HG03097 (cell line): ENCODE measurements around the gene RASA3.

ENCODE experiments used
- ATAC-seq: cut with Tn5 transposase; IDR thresholded peaks from one replicate; pipeline ENCODE4 v1.9.1; 2021; ENCODE audit not compliant: unreplicated experiment, low FRiP score

The RASA3 gene

DNA sequence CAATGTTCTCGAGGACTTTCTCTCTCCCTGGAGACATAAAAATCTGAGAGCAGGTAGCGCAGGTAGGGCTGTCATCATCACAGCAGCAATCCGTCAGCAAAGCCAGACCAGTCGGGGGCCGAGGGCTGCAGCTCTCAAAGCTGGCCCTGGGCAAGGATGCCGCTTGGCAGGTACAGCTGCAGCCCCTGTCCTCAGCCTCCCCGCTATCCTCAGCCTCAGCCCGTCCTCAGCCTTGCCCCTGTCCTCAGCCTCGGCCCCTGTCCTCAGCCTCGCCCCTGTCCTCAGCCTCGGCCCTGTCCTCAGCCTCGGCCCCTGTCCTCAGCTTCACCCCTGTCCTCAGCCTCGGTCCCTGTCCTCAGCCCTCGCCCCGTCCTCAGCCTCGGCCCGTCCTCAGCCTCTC lies 169.4 kb downstream of the RASA3 start:
- ATAC-seq = no peak

DNA sequence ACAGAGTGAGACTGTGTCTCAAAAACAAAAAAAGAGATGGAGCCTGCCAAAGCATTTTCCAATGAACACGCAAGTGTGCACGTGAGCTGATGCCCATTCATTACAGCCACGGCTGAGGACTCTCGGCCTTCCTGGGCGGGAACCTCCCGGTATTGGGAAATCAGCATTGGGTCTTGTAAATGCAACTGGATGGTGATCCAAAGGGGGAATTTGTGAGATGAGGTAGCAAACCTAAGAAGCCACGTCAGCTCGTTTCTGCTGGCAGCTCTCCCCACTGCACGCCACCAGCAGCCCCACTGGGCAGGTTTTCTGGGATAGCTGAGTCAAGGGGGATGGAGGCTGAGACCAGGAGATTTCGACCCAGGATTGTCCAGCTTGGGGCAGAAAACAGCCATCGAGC lies 170.0 kb downstream of the RASA3 start:
- ATAC-seq = no peak

DNA sequence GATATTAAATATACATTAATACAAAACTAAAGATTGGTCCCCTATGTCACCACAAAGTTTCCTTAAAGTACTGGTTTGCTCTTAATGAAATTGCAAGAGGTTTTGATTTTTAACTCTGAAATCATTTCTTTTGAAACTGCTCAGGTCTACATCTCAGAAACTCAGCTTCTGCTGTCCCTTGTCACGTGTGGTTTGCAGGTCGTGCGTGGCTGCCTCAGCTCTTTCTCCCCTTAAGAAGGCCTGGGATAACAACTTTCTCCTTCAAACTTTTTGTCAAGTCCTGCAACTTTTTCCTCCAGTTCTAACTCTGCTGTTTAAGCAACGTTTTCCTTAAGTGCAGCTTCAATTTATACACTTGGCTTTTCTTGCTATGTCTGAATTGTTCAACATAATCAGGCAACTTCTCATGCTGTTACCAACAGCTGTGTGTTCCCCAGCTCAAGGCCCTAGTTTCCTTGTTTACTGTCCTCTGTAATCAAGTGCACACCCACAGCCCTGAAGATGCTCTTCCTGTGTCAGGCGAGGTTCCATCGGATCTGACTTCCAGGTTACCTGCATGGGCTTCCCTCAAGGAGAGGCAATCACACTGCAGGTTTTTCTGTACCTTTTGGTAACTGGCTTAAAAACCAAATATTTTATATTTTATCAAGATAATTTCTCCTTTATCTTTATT lies 172.0 kb downstream of the RASA3 start:
- no peak for ATAC-seq

DNA sequence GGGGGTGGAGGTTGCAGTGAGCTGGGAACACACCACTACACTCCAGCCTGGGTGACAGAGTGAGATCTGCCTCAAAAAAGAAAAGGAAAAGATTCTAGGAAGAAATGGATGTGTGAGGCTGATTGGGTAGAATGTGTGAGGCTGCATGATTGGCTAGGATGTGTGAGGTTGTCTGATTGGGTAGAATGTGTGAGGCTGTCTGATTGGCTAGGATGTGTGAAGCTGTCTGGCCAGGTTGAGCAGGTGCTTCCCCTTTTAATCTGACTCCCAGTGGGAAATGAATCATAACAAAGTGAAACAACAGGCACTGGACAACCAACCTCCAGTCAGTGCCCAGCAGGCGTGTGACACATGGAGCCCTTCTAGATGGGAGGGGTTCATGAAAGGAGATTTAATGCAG lies 173.2 kb downstream of the RASA3 start:
- ATAC-seq = no peak

DNA sequence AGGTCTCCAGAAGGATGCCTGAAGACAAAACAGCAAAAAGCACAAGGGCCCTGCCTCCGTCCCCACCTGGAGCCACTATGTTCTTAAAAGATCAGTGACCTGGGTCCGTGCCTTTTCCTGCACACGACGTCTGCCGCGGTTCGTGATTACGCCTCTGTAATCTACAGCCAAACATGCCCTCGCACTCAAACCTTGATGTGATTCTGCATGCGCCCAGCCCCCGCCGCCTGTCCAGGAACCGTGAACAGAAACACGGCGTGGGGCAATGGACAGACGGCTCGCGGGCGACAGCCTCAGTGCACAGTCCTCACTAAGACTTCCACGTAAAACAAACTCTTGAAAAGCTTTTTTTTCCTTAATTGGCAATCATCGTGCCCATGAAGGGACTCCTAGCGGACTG lies 174.1 kb downstream of the RASA3 start:
- no peak for ATAC-seq

DNA sequence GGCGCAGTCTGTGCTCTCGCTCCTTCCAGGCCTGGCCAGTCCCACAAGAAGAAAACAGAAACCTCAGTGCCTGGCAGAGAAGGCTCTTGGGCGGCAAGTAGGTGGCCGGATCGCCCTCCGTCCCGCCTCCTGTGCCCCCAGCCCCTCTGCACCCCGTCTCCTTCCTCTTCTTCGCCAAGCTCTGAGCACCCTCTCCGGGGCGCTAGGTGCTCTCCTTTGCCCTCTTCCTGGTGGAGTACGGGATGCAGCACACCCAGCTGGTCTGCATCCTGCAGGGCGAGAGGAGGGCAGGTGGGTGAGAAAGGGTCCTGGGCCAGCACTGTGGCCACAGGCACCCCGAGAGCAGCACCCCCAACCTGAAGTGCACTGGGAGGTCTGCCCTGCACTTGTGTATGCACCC lies 175.9 kb downstream of the RASA3 start:
- no peak for ATAC-seq

DNA sequence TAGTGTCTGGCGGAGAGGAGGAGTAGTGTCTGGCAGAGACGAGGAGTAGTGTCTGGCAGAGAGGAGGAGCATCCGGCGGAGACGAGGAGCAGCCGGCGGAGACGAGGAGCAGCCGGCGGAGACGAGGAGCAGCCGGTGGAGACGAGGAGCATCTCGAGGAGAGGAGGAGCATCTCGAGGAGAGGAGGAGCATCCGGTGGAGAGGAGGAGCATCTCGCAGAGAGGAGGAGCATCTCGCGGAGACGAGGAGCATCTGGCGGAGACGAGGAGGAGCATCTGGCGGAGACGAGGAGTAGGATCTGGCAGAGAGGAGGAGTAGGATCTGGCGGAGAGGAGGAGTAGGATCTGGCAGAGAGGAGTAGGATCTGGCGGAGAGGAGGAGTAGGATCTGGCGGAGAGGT lies 176.7 kb downstream of the RASA3 start:
- no peak for ATAC-seq

DNA sequence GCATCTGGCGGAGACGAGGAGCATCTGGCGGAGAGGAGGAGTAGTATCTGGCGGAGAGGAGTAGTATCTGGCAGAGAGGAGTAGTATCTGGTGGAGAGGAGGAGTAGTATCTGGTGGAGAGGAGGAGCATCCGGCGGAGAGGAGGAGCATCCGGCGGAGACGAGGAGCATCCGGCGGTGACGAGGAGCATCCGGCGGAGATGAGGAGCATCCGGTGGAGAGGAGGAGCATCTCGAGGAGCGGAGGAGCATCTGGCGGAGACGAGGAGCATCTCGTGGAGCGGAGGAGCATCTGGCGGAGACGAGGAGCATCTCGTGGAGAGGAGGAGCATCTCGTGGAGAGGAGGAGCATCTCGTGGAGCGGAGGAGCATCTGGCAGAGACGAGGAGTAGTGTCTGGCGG lies 177.2 kb downstream of the RASA3 start:
- no peak for ATAC-seq

DNA sequence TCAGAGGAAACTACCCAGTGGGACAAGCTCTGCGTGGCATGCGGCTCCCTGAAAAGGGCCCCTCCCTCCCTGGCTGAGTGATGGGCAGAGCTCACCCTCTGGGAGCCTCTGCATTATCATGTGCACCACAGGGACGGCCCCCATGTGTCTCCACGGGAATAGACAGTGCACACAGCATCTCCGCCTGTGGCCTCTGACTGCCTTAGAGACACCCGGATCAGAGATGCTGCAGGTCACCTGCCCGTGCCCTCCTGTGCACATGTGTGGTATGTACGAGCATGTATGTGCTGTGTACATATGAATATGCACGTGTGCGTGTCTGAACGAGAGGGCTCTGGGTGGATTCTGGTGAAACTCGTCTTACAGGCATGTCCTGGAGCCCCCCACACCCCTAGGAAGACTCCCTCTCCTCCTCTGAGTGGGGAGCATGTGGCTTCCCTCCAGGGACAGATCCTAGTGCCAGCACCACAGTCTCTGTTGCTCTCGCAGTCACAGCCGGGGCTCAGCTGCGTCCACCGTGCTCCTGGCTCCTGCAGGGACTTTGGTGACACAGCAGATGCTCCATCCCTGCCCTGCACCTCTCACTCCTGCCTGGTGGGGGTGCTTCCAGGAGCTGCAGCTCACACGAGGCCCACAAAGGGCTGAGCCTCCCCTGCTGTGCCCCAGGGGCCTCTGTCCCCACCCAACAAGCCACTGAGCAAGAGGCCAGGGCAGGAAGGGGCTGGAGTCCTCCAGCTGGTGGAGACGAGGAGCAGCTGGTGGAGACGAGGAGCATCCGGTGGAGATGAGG lies 178.2 kb downstream of the RASA3 start:
- no peak for ATAC-seq

DNA sequence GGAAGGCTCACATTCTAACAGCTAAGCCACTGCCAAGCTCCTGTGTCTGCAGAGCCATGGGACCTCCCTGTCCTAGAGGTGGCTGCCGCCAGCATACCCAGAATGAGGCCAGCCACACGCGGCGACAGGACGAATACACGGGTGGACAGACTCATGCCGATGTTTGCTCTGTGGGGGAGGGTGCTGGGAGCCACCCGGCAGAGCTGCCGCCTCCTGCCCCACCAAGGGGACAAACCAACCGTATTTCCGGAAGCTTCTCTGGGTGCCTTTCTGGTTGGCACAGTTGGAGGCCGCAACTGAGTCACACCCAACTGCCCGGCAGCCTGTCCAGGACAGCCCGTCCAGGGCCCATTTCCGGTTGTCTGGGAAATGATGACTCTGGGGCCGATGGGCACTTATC lies 178.9 kb downstream of the RASA3 start:
- no peak for ATAC-seq

DNA sequence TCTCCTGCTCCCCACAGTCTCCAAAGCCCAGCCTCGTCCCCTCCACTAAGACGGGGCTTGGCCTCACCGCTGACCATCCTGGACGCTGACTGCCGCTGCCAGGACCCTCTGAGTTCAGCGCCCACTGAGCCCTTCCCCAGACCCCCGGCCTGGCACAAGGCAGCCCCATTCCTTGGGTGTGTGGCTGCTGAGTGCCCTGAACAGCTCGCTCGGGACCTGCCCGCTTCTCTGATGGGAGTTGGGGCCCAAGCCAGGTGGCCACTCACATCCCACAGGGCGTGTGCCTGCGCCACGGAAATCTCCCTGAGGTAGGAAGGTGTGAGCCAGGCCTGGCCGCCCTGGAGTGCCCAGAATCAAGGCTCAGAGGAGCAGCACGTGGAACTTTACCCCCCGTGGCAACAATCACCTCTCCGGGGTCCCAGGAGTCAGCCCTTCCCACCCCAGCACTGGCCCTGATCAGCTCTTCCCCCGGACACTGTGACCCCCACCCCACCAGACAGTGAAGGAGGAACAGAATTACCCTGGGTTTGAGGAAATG lies 179.4 kb downstream of the RASA3 start:
- ATAC-seq = no peak

DNA sequence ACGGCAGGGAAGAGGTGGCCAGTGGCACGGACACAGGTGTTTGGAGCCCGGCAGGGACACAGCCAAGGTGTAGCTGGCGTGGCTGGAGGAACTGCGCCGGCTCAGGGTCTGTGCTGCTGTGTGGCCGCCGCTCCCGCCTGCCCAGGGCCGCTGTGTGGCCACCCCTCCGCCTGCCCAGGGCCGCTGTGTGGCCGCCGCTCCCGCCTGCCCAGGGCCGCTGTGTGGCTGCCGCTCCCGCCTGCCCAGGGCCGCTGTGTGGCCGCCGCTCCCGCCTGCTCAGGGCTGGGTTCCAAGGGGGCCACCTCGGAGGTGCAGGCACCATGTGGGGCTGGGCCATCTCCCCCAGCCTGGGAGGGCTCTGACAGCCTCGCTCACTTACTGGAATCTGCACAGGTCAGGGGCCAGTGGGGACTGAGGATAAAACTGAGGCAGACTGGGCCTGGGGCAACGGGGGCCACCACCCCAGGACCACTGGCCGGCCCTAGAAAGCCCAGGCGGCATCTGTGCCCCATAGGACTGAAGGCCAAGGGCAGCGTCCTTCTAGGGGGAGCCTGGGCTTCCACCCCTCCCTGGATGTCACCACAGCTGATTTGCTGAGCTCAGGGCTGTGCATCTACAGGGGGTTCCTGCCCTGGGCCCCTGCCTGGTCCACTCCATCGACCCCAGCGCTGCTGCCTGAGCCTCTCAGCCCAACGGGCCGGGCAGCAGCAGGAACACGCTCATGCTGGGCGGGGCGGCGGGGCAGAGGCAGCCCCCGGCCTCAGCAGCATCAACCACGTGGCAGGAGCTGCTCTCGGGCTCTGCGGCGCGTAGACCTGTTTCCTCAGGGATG lies 180.1 kb downstream of the RASA3 start:
- no peak for ATAC-seq

DNA sequence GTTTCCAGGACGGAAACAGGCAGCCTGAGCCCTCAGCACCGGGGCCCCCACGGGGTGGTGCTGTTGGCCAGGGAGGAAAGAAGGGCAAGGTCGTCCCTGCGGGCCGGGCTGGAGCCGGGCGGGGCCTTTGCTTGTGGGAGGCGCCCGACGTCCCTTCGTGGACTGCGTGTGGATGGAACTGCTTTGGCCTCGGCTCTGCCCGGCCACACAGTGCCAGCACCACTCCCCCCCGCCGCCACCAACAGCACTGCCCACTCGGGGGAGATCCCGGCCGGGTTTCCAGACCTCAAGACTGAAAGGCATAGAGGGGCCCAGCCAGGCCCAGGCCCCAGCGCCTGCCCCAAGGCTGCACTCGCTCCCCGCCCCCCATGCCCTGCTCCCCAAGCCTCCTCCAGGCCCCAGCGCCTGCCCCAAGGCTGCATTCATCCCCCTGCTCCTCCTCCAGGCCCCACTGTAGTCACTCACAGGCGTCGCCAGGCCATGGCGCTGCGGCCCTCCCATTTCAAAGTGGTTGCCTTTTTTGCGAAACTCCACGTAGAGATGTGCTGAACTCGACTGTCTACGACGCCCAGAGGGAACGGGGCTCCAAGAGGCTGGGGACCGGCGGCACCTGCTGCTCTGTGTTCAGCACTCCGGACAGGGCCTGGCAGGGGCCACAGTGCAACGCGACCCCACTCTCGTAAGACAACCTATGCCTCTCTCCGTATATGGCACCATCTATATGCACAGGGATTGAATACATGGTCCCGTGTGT lies 181.0 kb downstream of the RASA3 start:
- peak; percentile 56 for ATAC-seq

DNA sequence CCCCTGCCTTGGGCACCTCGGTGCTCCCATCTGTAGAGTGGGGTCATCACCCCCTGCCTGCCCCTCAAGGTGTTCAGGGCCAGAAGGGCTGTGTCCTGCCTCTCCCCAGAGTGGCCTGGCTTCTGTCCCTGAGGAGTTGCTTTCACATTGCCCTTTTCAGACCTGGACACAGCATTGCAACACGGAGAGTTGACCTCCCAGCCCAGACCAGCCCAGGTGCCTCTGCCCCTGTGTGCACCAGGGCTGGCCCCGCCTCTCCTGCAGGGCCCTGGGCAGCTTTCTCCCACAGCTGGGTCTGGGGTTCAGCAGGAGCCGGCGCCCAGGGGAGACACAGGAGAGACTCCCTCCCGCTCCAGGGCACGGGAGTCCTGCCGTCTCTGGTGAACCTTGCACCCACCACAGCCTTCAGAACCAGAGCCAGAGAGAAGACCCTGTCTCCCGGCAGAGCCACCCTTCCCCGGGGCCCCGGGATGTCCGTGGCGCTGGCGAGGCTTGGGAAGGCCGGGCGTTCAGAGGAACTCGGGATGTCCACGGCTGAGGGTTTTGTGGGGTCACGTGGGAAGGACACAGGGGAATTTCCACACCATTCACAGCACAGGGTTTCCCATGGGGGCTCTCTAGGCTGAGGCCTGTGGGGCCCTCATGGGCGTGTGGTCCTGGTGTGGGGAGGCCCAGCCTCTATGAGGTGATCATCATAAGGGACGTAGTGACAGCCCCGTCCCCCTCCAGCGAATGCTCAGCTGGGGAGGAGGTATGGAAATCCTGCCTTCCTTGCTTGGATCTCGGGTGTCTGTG lies 181.8 kb downstream of the RASA3 start:
- ATAC-seq = peak; percentile 14

DNA sequence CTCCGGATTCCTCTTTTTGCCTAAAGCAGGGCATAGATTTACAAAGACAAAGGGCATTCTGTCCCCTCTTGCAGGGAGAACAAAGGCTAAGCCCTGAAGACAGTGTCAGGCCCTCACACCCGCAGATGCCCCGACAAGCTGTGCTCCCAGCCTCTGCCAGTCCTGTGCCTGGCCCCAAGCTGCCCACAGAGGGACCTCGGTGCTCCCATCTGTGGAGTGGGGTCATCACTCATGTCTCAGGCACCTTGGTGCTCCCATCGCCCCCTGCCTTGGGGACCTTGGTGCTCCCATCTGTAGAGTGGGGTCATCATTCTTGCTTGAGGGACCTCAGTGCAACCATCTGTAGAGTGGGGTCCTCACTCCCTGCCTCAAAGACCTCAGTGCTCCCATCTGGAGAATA lies 182.9 kb downstream of the RASA3 start:
- no peak for ATAC-seq

DNA sequence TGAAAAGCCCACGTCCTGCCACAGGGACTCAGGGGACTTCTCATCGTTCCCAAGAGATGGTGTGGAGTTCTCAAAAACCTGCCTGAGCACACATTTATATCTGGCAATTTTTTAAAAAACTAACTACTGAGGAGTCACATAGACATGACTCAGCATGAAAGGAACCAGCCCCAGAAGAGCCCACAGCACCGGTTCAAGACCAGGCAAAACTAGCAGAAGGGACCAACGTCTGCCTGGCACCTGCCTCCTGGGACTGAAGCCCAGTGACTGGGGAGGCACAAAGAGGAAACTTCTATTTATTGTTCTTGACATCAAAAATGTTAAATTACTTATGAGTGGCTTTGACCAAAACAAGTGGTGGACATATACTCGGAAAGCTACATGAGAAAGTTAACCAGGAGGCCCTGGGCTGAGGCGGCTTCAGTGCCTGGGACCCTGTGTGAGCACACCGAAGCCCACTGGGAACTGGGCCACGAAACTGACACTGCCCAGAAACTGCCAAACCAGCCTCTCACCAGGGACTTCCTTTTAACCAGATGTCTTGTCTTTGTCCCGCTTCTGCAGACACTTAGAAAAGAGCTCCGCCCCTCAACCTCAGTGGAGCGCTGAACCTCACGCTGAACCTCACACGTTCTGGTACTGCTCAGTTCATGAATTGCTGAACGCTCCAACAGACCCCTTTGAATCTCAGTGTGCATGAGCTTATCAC lies 184.2 kb downstream of the RASA3 start:
- ATAC-seq = no peak

DNA sequence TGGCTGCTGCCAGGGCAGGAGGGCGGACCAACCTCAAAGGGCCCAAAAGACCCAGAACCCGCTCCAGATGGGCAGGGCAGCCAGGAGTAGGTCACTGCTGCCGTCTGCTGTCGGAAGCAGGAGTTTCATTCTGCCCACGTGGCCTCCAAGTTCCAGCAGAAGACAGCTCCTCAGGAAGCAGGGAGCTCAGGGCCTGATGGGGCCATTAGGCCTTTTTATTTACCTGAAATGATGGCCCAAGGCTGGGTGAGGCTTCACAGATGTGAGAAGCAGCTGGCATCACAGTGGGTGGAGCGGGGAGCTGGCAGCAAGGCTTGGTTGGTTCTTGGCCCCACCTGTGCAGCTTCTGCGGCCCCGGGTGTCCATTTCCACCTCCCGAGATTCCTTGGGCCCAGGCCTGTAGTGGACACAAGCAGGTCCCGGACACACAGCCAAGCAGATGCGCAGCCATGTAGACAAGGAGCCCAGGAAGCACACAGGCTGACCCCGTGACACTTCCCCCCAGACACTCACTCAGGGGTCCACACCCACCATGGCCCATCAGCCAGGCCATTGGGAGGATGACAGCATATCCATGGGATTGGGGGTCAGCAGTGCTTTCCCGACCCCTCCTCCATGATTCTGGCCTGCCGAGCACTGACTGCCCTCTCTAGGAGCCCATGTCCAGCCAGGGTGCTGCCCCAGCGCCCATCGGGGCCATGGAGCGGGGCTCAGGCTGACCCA lies 185.0 kb downstream of the RASA3 start:
- no peak for ATAC-seq

DNA sequence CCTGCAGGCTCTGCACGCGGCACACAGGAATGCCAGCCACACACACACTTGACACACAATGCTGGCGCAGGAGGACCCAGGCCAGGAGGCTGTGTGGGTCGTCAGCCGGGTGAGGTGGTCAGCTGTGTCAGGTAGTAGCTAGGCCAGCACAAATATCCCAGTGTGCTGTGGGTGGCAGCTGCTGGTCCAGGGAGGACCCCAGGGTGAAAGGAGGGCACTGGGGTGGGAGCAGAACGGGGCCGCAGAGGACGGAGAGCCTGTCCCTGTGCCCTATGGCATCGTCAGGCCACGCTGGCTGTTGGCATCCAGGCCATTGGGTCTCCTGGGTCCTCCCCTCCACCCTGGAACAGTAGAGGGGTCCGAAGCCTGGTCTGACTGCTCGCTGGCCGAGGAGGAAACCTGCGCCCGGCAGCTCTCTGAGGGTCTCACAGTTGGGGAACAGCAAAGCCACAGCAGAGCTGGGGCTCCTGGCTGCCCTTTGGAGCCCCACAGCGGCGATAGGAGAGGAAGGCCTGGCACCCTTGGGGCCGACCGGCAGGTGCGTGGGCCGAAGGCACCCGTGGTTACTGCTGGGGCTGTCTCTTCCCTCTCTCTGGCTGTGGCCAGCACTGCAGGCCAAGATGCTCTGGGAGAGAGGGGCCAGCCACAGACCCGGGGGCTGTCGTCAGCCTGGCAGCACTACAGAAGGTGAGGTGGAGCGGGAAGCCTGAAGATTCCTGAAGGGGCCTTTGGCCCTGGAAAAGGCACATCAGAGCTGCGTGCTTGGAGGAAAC lies 185.8 kb downstream of the RASA3 start:
- no peak for ATAC-seq
